Measurements from ENCODE around the gene CEMIP. TPM values are rescaled to one million over a fixed set of nuclear protein-coding genes. Genes with fewer than 3 reads are reported as not detected.
A peak's percentile ranks its signal among the peaks of the same experiment; 100 is the strongest.

CEMIP gene
- total and polyA plus RNA-seq, 2 of the 13 experiments (the other 11 are each of a cell fraction or from before 2014, with no cell fraction given) = 4.3 to 28.5 TPM

DNA sequence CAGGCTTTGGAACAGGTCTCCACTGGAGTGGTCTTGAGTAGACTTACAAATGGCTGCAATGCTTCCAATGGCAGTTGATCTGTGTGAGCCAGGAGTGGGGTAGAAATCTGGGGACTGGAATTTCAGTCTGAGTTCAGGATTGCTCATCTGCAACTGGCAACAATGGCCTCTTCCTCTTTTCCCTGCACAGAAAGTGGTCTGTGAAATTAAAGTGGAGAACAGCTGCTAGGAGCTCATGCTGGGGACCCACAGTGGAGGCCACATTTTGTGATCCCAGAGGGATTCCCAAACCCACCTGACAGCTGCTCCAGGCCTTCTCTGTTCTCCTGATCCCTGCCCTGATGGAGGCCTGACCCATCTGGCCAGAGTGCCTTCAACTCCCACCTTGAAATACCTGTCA, 49.6 kb downstream of the CEMIP start:
- ATAC-seq (no peak), FAIRE-seq (no peak), DNase-seq (ENCODE audit: low spot score) (no peak)
- Histone ChIP-seq H3K79me2 (ENCODE audit: insufficient read depth, low read length) (no peaks in the 10 kb centered on the region), H3K4me1 (ENCODE audit: insufficient read depth, low read length) (peaks cover 36% of the 10 kb centered on the region), H3K9ac (ENCODE audit: insufficient read depth, low read depth, low read length) (no peak overlapping the region), H3K27me3 (ENCODE audit: control insufficient read depth in 1 of 2, insufficient read depth in 2 of 2, low read length in 2 of 2) (no peaks in the 10 kb centered on the region), H4K20me1 (ENCODE audit: insufficient read depth, low read length) (no peaks in the 10 kb centered on the region), H2AFZ (ENCODE audit: low read length) (no peak overlapping the region), H3K27ac (ENCODE audit: extremely low read length, insufficient read depth, low read length) (no peak overlapping the region), H3K36me3 (replicated peaks in 1 of 2; ENCODE audit: control insufficient read depth in 1 of 2, insufficient read depth in 2 of 2, low read length in 2 of 2) (peaks cover 5 to 21% of the 10 kb centered on the region in 2 experiments; a peak in 3 of 5 replicates), H3K4me2 (ENCODE audit: low read depth, low read length) (no peak overlapping the region), H3K9me3 (ENCODE audit: low read length) (no peaks in the 10 kb centered on the region), H3K4me3 (replicated peaks in 1 of 3; ENCODE audit: insufficient read depth in 1 of 3, low read depth in 2 of 3, low read length in 3 of 3) (no peak overlapping the region)
- TF ChIP-seq SOX13 (IDR thresholded peaks at IDR 0.05) (no peak), SOX13 (CRISPR knock-in tag; conservative IDR thresholded peaks at IDR 0.05 in 1 of 2, IDR thresholded peaks at IDR 0.05 in 1 of 2) (no peak)
- no TSS peak for BruUV-seq (replicated peaks)
- intact Hi-C loops (cut with micrococcal nuclease; ENCODE audit: unreplicated experiment) (no loop called here), in situ Hi-C loops (cut with HindIII; ENCODE audit: extremely low pct_ligation_motif_present, low pct_unique_long_range_greater_than_20kb) (no loop called here)
- CTCF ChIA-PET (ENCODE audit: low intra/inter-chr PET ratio, low total read pairs) = no interaction called here
- POLR2A ChIA-PET = interaction anchor here (0.9 kb wide), 1 partner anchor 10 kb away, joined by 4 read pairs; no protein-coding TSS in a partner anchor

DNA sequence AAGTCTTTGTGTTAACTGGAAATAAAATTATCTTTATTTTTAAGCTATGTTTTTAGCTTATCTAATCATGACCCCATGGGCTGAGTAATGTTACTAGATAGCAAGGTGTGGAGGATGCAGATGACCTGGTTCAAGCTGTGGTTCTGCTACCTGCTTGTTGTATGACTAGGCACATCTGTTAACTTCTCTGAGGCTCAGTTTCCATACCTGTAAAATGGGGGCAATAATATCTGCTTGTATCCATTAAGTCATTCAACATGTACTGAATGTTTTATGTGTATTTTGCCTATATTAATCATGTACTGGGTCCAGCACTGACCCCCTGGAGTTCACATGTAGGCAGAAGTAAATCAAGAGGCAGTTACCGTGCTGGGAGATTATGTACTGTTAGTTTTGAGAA, 51.5 kb downstream of the CEMIP start:
- H3K4me2 ChIP-seq (ENCODE audit: low read depth, low read length) = no peak overlapping the region
- H3K27me3 ChIP-seq (ENCODE audit: control insufficient read depth in 1 of 2, insufficient read depth in 2 of 2, low read length in 2 of 2) = no peaks in the 10 kb centered on the region
- BruUV-seq (replicated peaks) = no TSS peak
- H3K9ac ChIP-seq (ENCODE audit: insufficient read depth, low read depth, low read length) = no peak overlapping the region
- no peaks in the 10 kb centered on the region for H4K20me1 ChIP-seq (ENCODE audit: insufficient read depth, low read length)
- POLR2A ChIA-PET = no interaction called here
- H3K27ac ChIP-seq (ENCODE audit: extremely low read length, insufficient read depth, low read length) = no peak overlapping the region
- H3K4me3 ChIP-seq (replicated peaks in 1 of 3; ENCODE audit: insufficient read depth in 1 of 3, low read depth in 2 of 3, low read length in 3 of 3) = no peak overlapping the region
- H3K79me2 ChIP-seq (ENCODE audit: insufficient read depth, low read length) = no peaks in the 10 kb centered on the region
- CTCF ChIA-PET (ENCODE audit: low intra/inter-chr PET ratio, low total read pairs) = no interaction called here
- no peak for DNase-seq (ENCODE audit: low spot score)
- no peaks in the 10 kb centered on the region for H3K9me3 ChIP-seq (ENCODE audit: low read length)
- in situ Hi-C loops (cut with HindIII; ENCODE audit: extremely low pct_ligation_motif_present, low pct_unique_long_range_greater_than_20kb) (no loop called here), intact Hi-C loops (cut with micrococcal nuclease; ENCODE audit: unreplicated experiment) (no loop called here)
- peak; percentile 74 for TF ChIP-seq ZNF629 (CRISPR knock-in tag; conservative IDR thresholded peaks at IDR 0.05)
- TF ChIP-seq, protein P1, sequence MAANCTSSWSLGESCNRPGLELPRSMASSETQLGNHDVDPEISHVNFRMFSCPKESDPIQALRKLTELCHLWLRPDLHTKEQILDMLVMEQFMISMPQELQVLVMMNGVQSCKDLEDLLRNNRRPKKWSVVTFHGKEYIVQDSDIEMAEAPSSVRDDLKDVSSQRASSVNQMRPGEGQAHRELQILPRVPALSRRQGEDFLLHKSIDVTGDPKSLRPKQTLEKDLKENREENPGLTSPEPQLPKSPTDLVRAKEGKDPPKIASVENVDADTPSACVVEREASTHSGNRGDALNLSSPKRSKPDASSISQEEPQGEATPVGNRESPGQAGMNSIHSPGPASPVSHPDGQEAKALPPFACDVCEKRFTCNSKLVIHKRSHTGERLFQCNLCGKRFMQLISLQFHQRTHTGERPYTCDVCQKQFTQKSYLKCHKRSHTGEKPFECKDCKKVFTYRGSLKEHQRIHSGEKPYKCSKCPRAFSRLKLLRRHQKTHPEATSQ (CRISPR knock-in tag; IDR thresholded peaks at IDR 0.05; ENCODE audit: borderline replicate concordance) = no peak
- no peak for FAIRE-seq
- peaks cover 1 to 12% of the 10 kb centered on the region in 2 experiments; a peak in 1 of 5 replicates for H3K36me3 ChIP-seq (replicated peaks in 1 of 2; ENCODE audit: control insufficient read depth in 1 of 2, insufficient read depth in 2 of 2, low read length in 2 of 2)
- ATAC-seq = no peak
- no peak overlapping the region for H2AFZ ChIP-seq (ENCODE audit: low read length)
- 93% methylated on average over 1 of the region's 1 CpG for WGBS (ENCODE audit: low lambda C conversion rate)
- H3K4me1 ChIP-seq (ENCODE audit: insufficient read depth, low read length) = peaks cover 55% of the 10 kb centered on the region
